ENCODE data around the gene S100A3.
"Not testable (repeated sequence)": the region's sequence is repeated elsewhere in the genome, so short reads cannot be mapped to it uniquely, and the experiment has no call there.

The S100A3 gene

GRCh38 chr1:153586347-153586746, 37.3 kb upstream of the S100A3 start:
- no peak for TF ChIP-seq ZNF274 (IDR thresholded peaks at IDR 0.05; ENCODE audit: low read depth, low read length)
- TF ChIP-seq YY1 (IDR thresholded peaks at IDR 0.05; ENCODE audit: insufficient read depth, insufficient read length): no peak
- TF ChIP-seq SUZ12 (IDR thresholded peaks at IDR 0.05; ENCODE audit: extremely low read depth, insufficient read depth, insufficient read length): no peak
- H3K9ac ChIP-seq (ENCODE audit: insufficient read length, low read depth): no peak overlapping the region

GRCh38 chr1:153585006-153585405, 35.9 kb upstream of the S100A3 start:
- H3K36me3 ChIP-seq (ENCODE audit: insufficient read depth, insufficient read length, low read length): no peaks in the 10 kb centered on the region
- H3K9me3 ChIP-seq (ENCODE audit: insufficient read depth, low read length): peaks cover 9% of the 10 kb centered on the region; the same call in 1 of the 2 replicates
- no peak for DNase-seq (ENCODE audit: low read depth, low spot score)
- no peak overlapping the region for H3K9ac ChIP-seq (ENCODE audit: insufficient read length, low read depth)
- H3K4me3 ChIP-seq (ENCODE audit: insufficient read length, low read depth): no peak overlapping the region
- TF ChIP-seq YY1 (IDR thresholded peaks at IDR 0.05; ENCODE audit: insufficient read depth, insufficient read length) (no peak), ZNF274 (IDR thresholded peaks at IDR 0.05; ENCODE audit: low read depth, low read length) (no peak)
- H3K4me1 ChIP-seq (ENCODE audit: insufficient read depth, insufficient read length): peaks cover 5% of the 10 kb centered on the region
- H3K27me3 ChIP-seq (ENCODE audit: insufficient read depth, insufficient read length): no peaks in the 10 kb centered on the region

More at GRCh38 chr1:153586347-153586746, 37.3 kb upstream of the S100A3 start:
- H3K27me3 ChIP-seq (ENCODE audit: insufficient read depth, insufficient read length): no peaks in the 10 kb centered on the region
- H3K4me3 ChIP-seq (ENCODE audit: insufficient read length, low read depth): no peak overlapping the region
- H3K36me3 ChIP-seq (ENCODE audit: insufficient read depth, insufficient read length, low read length): no peaks in the 10 kb centered on the region
- peaks cover 5% of the 10 kb centered on the region for H3K4me1 ChIP-seq (ENCODE audit: insufficient read depth, insufficient read length)
- DNase-seq (ENCODE audit: low read depth, low spot score): no peak
- H3K9me3 ChIP-seq (ENCODE audit: insufficient read depth, low read length): peaks cover 9% of the 10 kb centered on the region; the same call in 1 of the 2 replicates

GRCh38 chr1:153583976-153584375, 34.9 kb upstream of the S100A3 start:
- Histone ChIP-seq H3K4me3 (ENCODE audit: insufficient read length, low read depth) (no peak overlapping the region), H3K27me3 (ENCODE audit: insufficient read depth, insufficient read length) (no peaks in the 10 kb centered on the region), H3K36me3 (ENCODE audit: insufficient read depth, insufficient read length, low read length) (no peaks in the 10 kb centered on the region), H3K9ac (ENCODE audit: insufficient read length, low read depth) (no peak overlapping the region), H3K9me3 (ENCODE audit: insufficient read depth, low read length) (peaks cover 9% of the 10 kb centered on the region; the same call in 1 of the 2 replicates), H3K4me1 (ENCODE audit: insufficient read depth, insufficient read length) (peaks cover 5% of the 10 kb centered on the region)
- DNase-seq (ENCODE audit: low read depth, low spot score): no peak
- TF ChIP-seq ZNF274 (IDR thresholded peaks at IDR 0.05; ENCODE audit: low read depth, low read length) (no peak), YY1 (IDR thresholded peaks at IDR 0.05; ENCODE audit: insufficient read depth, insufficient read length) (no peak), SUZ12 (IDR thresholded peaks at IDR 0.05; ENCODE audit: extremely low read depth, insufficient read depth, insufficient read length) (no peak)

GRCh38 chr1:153583514-153583913, 34.5 kb upstream of the S100A3 start:
- H3K27me3 ChIP-seq (ENCODE audit: insufficient read depth, insufficient read length); H3K4me1 ChIP-seq (ENCODE audit: insufficient read depth, insufficient read length); H3K4me3 ChIP-seq (ENCODE audit: insufficient read length, low read depth); H3K9ac ChIP-seq (ENCODE audit: insufficient read length, low read depth); H3K36me3 ChIP-seq (ENCODE audit: insufficient read depth, insufficient read length, low read length); DNase-seq (ENCODE audit: low read depth, low spot score); H3K9me3 ChIP-seq (ENCODE audit: insufficient read depth, low read length): not testable (repeated sequence)

- not testable (repeated sequence) for H3K4me1 ChIP-seq (ENCODE audit: insufficient read depth, insufficient read length); H3K9ac ChIP-seq (ENCODE audit: insufficient read length, low read depth); H3K4me3 ChIP-seq (ENCODE audit: insufficient read length, low read depth); DNase-seq (ENCODE audit: low read depth, low spot score); H3K27me3 ChIP-seq (ENCODE audit: insufficient read depth, insufficient read length); H3K36me3 ChIP-seq (ENCODE audit: insufficient read depth, insufficient read length, low read length); H3K9me3 ChIP-seq (ENCODE audit: insufficient read depth, low read length)
These were observed 33.8 kb upstream of the S100A3 start for GRCh38 chr1:153582836-153583235.

- H3K9ac ChIP-seq (ENCODE audit: insufficient read length, low read depth): no peak overlapping the region
- H3K36me3 ChIP-seq (ENCODE audit: insufficient read depth, insufficient read length, low read length): no peaks in the 10 kb centered on the region
- H3K4me3 ChIP-seq (ENCODE audit: insufficient read length, low read depth): no peak overlapping the region
- DNase-seq (ENCODE audit: low read depth, low spot score): no peak
- H3K27me3 ChIP-seq (ENCODE audit: insufficient read depth, insufficient read length): no peaks in the 10 kb centered on the region
- TF ChIP-seq SUZ12 (IDR thresholded peaks at IDR 0.05; ENCODE audit: extremely low read depth, insufficient read depth, insufficient read length) (no peak), YY1 (IDR thresholded peaks at IDR 0.05; ENCODE audit: insufficient read depth, insufficient read length) (no peak), ZNF274 (IDR thresholded peaks at IDR 0.05; ENCODE audit: low read depth, low read length) (no peak)
- peaks cover 4% of the 10 kb centered on the region for H3K4me1 ChIP-seq (ENCODE audit: insufficient read depth, insufficient read length)
- H3K9me3 ChIP-seq (ENCODE audit: insufficient read depth, low read length): peaks cover 29% of the 10 kb centered on the region; the same call in 1 of the 2 replicates
These were observed 29.9 kb upstream of the S100A3 start for GRCh38 chr1:153578936-153579335.

GRCh38 chr1:153578490-153578889, 29.4 kb upstream of the S100A3 start:
- DNase-seq (ENCODE audit: low read depth, low spot score): no peak
- TF ChIP-seq ZNF274 (IDR thresholded peaks at IDR 0.05; ENCODE audit: low read depth, low read length): no peak
- TF ChIP-seq SUZ12 (IDR thresholded peaks at IDR 0.05; ENCODE audit: extremely low read depth, insufficient read depth, insufficient read length): no peak
- no peak for TF ChIP-seq YY1 (IDR thresholded peaks at IDR 0.05; ENCODE audit: insufficient read depth, insufficient read length)
- no peaks in the 10 kb centered on the region for H3K36me3 ChIP-seq (ENCODE audit: insufficient read depth, insufficient read length, low read length)

GRCh38 chr1:153577624-153578051, 28.6 kb upstream of the S100A3 start:
- TF ChIP-seq YY1 (IDR thresholded peaks at IDR 0.05; ENCODE audit: insufficient read depth, insufficient read length) (no peak), ZNF274 (IDR thresholded peaks at IDR 0.05; ENCODE audit: low read depth, low read length) (no peak), SUZ12 (IDR thresholded peaks at IDR 0.05; ENCODE audit: extremely low read depth, insufficient read depth, insufficient read length) (no peak)
- Histone ChIP-seq H3K4me3 (ENCODE audit: insufficient read length, low read depth) (no peak overlapping the region), H3K9ac (ENCODE audit: insufficient read length, low read depth) (no peak overlapping the region)

More at GRCh38 chr1:153578490-153578889, 29.4 kb upstream of the S100A3 start:
- no peaks in the 10 kb centered on the region for H3K27me3 ChIP-seq (ENCODE audit: insufficient read depth, insufficient read length)
- H3K9me3 ChIP-seq (ENCODE audit: insufficient read depth, low read length): peaks cover 30% of the 10 kb centered on the region; the same call in 1 of the 2 replicates
- H3K9ac ChIP-seq (ENCODE audit: insufficient read length, low read depth): no peak overlapping the region
- H3K4me3 ChIP-seq (ENCODE audit: insufficient read length, low read depth): no peak overlapping the region
- H3K4me1 ChIP-seq (ENCODE audit: insufficient read depth, insufficient read length): peaks cover 2% of the 10 kb centered on the region

More at GRCh38 chr1:153577624-153578051, 28.6 kb upstream of the S100A3 start:
- Histone ChIP-seq H3K36me3 (ENCODE audit: insufficient read depth, insufficient read length, low read length) (no peaks in the 10 kb centered on the region), H3K27me3 (ENCODE audit: insufficient read depth, insufficient read length) (no peaks in the 10 kb centered on the region), H3K4me1 (ENCODE audit: insufficient read depth, insufficient read length) (peaks cover 2% of the 10 kb centered on the region), H3K9me3 (ENCODE audit: insufficient read depth, low read length) (peaks cover 30% of the 10 kb centered on the region; the same call in 1 of the 2 replicates)
- DNase-seq (ENCODE audit: low read depth, low spot score): no peak

Measured in NT2/D1 (cell line).